Activated CD4-positive, CD25-positive, alpha-beta regulatory T cell treated with anti-CD3 and anti-CD28 coated beads, Interleukin-2, amount 50 U/mL, for 24 hours (primary cell): ENCODE results near the gene CCDC63.
"Not testable (repeated sequence)": the region's sequence is repeated elsewhere in the genome, so short reads cannot be mapped to it uniquely, and the experiment has no call there.

Experiments
- ATAC-seq, 2 donors: fragments of 150-1000 bp; cut with Tn5 transposase; one replicate each; pipeline ENCODE4 v1.10.0; 2021; ENCODE audit warnings: mild to moderate bottlenecking in 1 of 2, moderate library complexity in 1 of 2

The CCDC63 gene

DNA sequence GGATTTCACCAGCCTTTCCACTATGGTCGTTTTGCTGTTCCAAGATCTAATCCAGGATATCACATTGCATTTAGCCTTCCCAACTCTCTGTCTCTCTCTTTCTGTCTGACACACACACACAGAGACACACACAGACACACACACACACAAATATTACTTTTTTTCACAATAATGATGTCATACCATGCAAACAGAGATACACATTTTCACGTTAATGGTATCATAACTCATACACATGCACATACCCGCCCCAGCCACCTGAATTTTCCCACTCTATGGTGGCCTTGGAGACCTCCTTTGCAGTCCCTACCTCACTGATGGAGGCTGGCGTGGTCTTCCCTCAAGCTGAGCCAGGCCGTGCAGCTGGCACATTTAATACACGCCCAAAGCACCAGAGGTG is 80.8 kb downstream of the CCDC63 start:
- ATAC-seq = no peak

DNA sequence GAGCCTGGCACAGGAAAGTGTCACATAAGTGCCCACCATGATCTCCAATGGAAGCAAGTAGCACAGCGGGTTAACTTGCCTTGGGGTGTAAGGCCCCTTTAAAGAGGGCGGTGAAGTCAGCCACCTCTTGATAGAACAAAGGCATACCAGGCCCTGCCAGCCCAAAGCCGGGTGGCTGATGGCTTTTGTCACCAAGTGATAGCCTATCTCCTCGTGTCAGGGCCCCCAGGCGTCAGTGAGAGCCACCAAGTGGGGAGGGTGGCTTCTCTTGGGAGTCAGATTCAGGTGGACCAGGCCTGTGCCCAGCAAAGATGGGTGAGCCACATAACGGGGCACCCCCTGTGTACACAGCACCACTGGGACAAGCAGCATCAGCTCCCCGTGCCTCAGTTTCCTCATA is 81.9 kb downstream of the CCDC63 start:
- no peak for ATAC-seq

DNA sequence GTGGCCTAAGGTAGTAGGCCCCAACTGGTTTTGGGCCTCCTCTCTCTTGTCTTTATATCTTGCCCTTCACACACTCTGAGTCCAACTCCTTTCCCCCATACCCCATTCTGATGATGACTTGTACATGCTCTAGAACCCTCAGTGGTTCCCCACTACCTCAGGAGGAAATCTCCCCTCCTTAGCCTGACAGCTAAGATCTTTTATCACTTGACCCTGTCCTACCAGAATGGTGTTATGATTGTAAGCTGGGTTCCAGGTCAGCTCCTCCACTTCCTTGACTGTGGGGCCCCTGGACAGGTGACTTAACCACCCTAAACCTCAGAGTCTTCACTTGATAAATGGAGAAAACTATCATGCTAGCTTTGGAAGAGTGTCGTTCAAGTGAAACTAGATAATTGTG is 83.0 kb downstream of the CCDC63 start:
- no peak for ATAC-seq

DNA sequence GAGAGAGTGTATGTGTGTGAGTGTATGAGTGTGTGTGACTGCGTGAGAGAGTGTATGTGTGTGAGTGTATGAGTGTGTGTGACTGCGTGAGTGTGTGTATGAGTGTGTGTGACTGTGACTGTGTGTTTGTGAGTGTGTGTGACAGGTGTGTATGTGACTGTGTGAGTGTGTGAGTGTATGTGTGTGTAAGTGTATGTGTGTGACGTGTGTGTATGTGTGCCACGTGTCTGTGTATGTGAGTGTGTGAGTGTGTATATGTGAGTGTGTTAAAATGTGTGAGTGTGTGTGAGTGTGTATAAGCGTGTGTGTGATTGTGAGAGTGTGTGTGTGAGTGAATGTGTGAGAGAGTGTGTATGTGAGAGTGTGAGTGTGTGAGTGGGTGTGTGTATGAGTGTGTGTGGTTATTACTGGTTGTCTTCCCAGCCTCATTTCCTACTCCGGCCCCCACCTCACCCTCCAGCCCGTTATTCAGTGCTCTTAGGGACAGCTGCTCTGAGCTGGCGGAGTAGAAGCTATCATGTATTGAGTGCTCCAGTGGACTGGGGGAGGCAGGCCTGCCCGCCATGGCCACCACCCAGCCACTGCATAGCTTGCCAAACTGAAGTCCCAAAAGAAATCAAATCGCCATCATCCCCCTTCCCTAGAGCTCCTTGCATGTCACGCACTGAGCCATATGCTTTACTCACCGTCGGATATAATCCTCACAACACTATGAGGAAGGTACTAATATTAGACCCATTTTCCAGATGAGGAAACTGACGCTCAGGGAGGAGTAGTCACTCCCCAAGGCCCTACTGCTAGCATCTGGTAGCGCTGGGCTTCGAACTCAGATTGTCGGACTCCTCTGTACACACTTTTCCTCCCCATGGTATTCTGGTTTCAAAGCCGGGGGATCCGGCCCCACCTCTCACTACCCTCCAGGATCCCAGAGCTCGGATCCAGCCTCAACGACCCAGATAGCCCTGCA is 83.8 kb downstream of the CCDC63 start:
- ATAC-seq = no peak

DNA sequence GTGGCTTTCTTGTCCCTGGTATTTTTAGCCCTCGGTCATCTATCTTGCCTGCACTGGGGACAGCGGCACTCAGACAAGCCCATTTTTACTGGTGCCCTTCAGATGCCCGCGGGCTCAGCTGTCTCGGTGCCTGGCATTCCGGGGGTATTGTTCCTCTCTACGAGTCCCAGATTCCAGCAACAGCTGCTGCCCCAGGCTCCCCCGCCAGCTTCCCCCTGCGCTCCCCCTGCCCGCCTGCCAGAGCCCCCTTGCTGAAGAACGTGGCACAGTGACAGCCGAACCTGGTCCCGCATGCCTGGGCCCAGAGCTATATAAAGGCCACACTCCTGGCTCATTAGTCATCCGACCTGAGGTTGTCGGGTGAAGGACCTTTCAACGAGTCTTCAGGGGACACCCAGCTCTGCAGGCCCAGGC is 84.5 kb downstream of the CCDC63 start:
- no peak for ATAC-seq

DNA sequence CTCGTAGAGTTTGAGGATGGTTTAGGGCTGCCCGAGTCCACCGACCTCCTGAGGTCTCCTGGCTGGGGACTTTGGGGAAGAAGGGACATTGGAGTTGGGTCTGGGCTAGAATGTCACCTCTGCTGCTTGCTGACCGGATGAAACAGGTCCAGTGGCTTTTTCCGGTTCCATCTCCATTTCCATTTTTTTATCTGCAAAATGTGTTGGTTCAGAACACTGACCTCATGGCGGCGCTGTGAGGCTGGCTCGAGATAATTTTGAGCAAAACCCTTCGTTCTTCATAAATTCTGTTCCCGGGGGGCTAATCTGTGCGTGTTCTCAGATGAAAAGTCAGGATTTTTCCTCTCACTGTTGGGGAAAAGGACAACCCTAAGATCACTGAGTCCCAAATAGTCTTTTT is 85.3 kb downstream of the CCDC63 start:
- no peak for ATAC-seq

DNA sequence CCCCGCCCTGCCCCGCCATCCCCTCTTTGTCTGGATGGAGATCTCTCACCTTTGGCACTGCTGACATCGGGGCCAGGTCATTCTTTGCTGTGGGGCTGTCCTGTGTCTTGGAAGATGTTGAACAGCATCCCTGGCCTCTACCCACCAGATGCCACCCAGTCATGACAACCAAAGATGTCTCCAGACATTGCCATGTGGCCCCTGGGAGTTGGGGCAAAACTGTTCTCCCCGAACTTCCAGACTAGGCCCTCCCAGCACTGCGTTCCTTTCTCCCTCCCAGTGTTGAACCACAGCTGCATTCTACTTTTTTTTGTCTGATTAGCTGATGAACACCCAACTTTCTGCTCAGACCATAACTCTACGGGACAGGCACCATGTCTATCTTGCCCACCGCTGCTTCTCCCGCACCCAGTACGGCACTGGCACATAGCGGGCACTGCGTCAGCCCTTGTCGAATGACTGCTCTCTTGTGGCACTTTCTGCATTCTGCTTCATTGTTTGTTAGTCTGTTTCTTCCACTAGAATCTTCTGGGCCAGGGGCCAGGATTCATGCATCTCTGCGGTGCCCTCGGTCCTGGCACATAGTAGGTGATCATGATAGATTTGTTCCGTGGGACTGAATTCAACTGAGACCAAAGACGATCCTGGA is 86.7 kb downstream of the CCDC63 start:
- no peak for ATAC-seq

DNA sequence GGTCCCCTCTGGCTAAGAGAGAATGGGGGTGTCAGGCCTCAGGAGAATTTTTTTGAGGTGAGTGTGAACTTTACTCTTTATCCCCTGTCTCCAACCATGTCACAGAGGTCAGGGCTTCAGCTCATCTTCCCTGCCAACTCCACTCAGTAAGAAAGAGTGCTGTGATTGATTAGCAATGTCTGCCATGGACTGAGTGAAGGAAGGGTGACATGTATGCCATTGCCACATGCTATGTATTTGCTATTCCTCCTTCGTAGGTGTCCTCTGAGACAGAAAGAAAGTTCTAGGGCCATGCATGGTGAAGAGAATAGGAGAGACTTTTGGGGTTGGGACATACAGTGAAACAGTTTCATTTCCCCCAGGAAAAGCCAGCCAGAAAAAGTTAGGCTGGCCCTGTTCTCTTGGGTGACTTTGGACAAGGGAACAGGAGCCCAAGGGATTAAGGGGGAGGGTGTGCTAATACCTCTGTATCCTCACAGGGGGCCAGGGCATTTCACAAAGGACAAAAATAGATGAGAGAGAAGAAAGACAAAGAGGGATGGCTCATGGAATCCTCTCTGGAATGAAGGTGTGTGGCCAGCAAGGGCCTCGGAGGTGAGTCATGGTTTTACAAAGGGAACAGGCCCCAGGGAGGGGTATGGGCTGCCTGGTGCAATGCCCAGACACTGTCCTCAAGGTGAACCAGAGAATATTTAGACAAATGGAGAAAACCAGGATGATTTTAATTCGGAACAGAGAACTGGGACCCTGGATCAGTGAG is 87.5 kb downstream of the CCDC63 start:
- ATAC-seq = no peak

DNA sequence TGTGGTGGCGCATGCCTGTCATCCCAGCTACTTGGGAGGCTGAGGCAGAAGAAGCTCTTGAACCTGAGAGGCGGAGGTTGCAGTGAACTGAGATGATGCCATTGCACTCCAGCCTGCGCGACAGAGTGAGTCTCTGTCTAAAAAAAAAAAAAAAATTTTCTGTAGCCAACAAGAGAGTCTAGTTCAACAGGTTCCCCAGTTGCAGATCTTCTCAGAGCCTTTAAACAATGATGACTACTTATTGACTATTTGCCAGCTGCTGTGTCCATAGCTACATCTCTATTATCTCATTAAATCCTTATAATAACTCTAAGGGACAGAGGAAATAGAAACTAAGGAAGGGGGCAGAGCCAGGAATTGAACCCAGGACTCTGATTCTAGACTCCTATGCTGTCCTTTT is 88.8 kb downstream of the CCDC63 start:
- no peak for ATAC-seq

DNA sequence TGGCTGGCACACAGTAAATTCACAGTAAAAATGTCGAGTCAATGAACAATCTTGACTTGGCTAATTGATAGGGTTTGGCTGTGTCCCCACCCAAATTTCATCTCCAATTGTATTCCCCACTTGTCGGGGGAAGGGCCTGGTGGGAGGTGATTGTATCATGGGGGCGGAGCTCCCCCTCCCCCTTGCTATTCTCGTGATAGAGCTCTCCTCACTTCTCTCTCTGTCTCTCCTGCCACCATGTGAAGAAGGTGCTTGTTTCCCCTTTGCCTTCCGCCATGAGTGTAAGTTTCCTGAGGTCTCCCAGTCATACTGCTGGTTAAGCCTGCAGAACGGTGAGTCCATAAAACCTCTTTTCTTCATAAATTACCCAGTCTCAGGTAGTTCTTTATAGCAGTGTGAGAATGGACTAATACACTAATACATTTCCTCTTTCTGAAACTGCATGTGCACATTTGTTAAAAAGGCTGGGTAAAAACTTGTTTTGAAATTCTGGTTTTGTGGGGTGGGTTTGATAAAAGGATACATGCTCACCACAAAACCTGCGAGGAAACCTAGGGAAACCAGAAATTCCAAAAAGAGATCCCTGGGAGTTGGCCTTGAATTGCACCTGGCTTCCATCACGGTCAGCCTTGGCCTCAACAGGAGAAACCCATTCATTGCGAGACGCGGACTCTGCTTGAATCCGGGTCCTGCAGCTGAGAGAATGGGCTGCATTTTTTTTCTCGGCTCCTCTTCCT is 89.7 kb downstream of the CCDC63 start:
- no peak for ATAC-seq

DNA sequence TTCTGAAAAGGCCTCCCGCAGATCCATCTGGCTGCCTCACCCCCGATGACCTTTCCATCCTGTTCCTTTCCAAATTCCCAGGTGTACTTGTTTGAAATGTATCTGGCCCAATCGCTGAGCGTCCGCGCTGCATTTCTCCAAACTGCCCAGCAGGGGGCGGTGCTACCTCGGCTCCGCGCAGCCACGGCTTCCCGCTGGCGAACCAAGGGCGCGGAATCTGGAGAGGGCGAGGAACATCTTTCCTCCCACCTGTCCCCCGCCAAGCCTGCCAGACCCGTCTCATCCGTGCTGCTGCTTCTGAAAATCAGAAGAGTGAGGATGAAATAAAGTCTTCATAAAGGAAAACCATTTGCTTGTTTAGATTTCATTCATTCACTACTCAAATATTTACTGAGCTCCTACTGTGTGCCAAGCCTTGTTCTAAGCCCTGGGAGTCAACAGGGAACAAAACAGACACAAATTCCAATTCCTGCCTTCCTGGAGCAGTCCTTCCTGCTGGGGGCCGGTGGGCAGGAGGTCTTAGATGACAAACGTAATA is 90.4 kb downstream of the CCDC63 start:
- ATAC-seq = peak in 1 of 2 donors; percentile 35

DNA sequence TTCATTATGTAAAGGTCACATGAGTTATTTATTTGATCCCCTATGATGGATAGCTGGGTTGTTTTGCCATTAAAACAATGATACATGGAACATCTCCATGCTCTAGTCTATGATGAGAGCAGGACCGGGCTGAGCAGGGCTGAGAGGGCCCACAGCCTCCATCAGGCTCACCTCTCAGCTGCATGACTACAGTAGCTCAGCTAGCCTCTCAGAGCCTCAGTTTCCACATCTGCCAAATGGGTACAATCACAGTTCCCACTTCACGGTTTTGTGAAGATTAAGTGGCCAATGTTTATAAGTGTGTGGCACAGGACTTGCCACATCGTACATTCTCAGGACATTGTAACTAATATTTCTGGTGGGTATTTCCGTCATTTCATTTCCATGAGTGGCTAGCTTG is 93.5 kb downstream of the CCDC63 start:
- no peak for ATAC-seq

DNA sequence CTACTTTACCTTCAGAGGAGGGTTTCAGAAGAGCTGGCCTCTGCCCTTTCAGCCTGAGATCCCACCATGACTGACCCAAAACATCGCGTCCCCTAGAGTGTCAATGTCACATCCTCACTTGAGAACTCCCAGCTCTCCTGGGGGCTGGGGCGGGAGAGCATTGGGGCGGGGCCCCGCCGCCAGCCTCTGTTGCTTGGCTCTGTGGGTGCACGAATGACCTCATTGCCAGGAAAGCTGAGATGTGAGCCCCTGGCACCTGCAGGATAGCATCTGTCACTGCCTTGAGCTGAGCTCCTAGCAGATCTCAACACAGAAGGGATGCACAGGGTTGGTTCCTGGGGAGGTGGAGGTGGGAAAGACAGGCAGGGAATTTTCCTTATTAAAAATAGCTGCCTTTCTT is 94.1 kb downstream of the CCDC63 start:
- no peak for ATAC-seq

DNA sequence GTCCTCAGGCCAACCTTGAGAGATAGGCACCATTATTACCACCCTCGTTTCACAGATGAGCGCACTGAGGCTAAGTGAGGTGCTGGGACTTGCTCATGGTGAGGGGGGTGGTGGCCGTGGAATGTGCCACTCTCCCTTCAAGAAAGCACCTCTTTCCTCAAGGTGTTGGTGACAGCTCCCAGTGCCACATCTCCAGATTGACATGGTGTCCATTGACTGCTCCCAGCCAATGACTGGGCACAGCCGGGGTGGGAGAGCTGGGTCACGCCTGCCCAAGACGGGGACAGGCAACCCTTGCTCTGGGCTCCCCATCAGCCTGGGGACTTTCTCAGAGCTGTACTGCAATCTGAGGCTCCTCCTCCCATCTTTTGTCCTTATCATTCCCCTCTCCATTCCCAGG is 94.6 kb downstream of the CCDC63 start:
- ATAC-seq = no peak

DNA sequence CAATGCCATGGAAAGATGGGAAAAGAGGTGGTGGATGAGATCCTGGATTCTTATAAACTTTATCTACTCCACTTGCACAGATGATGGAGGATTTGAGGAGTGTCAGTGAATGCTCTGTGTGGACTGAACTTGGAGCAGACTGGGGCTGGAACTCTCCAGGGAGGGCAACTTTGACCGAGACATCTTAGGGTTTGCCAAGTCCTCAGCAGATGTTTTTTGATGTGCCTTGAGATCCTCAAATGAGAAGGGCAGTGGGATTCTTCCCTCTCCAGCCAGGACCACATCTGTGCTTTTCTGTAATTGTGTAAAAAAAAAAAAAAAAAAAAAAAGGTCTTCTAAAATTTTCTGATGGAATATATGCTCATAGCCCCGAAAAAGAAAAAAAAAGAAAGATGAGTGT is 96.6 kb downstream of the CCDC63 start:
- ATAC-seq = no peak

DNA sequence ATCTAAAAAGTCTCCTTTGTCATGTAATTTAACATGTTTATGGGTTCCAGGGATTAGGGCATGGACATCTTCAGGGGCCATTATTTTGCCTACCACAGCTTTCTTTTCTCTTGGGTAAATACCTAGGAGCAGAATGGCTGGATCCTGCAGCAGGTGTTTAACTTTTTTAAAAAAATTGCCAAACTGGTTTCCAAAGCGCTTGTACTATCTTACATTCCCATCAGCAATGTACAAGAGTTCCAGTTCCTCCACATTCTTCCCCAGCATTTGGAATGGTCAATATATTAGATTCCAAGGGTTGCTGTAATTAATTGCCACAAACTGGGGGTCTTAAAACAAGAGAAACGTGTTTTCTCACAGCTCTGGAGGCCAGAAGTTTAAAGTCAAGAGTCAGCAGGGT is 101.3 kb downstream of the CCDC63 start:
- no peak for ATAC-seq

DNA sequence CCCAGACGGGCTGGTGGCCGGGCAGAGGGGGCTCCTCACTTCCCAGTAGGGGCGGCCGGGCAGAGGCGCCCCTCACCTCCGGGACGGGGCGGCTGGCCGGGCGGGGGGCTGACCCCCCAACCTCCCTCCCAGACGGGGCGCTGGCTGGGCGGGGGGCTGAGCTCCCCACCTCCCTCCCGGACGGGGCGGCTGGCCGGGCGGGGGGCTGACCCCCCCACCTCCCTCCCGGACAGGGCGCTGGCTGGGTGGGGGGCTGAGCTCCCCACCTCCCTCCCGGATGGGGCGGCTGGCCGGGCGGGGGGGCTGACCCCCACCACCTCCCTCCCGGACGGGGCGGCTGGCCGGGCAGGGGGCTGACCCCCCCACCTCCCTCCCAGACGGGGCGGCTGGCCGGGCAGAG is 103.7 kb downstream of the CCDC63 start:
- not testable (repeated sequence) for ATAC-seq

DNA sequence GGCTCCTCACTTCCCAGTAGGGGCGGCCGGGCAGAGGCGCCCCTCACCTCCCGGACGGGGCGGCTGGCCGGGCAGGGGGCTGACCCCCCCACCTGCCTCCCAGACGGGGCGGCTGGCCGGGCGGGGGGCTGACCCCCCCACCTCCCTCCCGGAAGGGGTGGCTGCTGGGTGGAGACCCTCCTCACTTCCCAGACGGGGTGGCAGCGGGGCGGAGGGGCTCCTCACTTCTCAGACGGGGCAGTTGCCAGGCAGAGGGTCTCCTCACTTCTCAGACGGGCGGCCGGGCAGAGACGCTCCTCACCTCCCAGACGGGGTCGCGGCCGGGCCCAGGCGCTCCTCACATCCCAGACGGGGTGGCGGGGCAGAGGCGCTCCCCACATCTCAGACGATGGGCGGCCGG is 104.1 kb downstream of the CCDC63 start:
- not testable (repeated sequence) for ATAC-seq
